Limb (tissue), 2 donors: ENCODE measurements around the gene RAB4B.
"Not testable (repeated sequence)": the region's sequence is repeated elsewhere in the genome, so short reads cannot be mapped to it uniquely, and the experiment has no call there.

Source experiments
- DNase-seq, 2 donors: peaks; one replicate each; pipeline ENCODE4 v3.0.0-alpha.2; 2016; ENCODE audit errors: extremely low spot score in 2 of 2

Gene RAB4B

DNA sequence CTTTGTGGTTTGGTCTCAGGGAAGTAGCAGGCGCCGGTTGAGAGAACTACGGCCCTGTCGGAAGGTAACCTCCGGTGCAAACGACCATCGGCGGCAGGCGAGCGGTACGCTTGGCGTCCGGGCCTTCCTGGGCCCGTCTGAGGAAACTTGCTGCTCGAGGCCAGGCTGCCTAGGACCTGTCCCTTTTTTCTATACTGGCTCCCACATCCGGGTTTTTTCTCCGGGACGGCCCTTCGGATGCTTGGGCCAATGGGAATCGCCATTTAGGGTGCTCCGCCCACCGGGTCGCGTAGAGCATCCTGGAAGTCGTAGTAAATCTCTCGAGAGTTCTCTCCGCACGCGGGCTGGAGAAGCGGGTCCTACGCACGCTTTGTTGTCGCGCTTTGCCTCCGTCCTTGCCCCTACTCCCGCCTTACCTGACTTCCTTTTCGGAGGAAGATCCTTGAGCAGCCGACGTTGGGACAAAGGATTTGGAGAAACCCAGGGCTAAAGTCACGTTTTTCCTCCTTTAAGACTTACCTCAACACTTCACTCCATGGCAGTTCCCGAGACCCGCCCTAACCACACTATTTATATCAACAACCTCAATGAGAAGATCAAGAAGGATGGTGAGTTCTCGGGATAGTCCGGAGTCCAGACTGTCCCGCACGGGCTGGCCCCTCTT lies 27.0 kb upstream of the RAB4B start, which contains the start of gene SNRPA:
Gene SNRPA (plus strand): TSS at position 330 of the 664 bp plus-strand sequence. CDS start 206 bp downstream, at position 536.
- DNase-seq: peak; percentile 97 to 98

DNA sequence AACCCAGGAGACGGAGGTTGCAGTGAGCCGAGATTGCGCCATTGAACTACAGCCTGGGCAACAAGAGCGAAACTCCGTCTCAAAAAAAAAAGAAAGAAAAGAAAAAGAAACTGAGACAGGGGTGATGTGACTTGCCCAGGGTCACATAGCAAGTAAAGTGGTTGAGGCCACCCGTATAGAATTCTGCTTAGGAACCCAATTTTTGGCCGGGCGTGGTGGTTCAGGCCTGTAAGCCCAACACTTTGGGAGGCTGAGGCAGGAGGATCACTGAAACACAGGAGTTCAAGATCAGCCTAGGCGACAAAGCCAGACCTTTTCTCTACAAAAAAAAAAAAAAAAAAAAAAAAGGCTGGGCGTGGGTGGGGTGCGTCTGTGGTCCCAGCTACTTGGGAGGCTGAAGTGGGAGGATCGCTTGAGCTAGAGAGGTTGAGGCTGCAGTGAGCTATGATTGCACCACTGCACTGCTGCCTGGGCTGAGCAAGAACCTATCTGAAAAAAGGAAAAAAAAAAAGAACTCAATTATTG lies 25.7 kb upstream of the RAB4B start:
- no peak for DNase-seq

DNA sequence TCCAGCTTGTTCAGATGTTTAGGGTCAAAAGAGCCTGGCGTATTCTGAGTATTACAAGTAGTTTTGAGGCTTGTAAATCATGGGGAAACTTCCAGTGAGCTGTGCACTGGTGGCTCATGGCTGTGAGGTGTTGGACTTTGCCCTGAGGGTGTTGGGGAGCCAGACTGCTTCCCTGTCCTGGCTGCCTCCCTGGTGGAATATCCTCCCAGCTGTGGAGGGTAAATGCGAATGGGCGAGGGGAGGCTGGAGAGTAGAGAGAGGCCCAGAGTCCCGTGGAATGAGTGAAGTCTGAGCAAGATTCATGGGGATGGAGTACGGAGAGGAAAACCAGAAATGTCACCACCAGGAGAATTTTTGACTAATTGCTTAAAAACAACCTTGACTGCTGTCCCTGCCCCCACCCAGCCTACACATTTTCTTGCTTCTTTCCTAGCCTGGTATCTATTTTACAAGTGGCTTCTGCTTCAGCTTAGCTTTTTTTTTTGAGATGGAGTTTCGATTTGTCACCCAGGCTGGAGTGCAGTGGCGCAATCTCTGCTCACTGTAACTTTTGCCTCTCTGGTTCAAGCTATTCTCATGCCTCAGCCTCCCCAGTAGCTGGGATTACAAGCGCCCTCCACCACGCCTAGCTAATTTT lies 23.3 kb upstream of the RAB4B start:
- no peak for DNase-seq

DNA sequence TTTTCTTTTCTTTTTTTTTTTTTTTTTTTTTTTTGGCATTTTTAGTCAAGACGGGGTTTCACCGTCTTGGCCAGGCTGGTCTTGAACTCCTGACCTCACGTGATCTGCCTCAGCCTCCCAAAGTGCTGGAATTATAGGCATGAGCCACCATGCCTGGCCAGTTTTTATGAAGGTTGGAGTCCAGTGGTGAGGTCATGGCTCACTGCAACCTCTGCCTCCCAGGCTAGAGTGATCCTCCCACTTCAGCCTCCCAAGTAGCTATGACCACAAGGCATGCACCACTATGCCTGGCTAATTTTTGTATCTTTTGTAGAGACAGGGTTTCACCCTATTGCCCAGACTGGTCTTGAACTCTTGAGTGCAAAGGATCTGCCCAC lies 22.8 kb upstream of the RAB4B start:
- DNase-seq: no peak

DNA sequence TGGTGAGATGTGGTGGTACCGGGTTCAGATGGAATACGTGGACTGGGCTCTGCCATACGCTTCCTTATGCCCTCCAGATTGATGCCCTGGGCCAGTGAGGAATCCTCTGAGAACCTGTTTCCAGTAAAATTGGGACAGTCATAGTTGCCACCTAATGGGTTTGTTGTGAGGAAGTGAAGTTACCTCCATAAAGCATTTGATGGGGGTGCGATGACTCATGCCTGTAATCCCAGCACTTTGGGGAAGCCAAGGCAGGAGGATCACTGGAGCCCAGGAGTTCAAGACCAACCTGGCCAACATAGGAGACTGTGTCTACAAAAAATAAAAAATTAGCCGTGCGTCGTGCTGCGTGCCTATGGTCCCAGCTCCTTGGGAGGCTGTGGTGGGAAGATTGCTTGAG lies 22.3 kb upstream of the RAB4B start:
- no peak for DNase-seq

DNA sequence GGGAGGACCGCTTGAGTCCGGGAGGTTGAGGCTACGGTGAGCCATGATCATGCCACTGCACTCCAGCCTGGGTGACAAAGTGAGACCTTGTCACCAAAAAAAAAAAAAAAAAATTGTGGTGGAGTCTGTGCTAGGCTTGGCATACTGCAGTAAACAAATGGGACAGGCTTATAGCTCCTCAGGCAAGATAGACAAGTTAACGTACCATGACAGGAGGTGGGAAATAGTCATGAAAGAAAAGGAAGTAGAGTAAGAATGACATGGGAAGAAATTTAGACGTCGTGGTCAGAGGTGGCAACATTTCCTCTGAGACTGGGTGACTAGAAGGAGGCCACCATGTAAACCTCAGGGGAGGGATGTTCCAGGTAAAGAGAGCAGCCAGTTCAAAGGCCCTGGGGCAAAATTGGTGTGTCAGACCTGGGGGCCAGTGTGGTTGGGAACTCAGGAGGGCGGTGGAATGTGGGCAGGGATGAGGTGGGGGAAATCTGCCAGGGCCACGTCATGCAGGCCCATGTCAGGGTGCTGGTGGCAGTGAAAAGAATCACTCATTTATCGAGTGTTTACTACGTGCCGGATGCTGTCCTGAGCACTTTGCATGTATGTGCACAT lies 21.4 kb upstream of the RAB4B start:
- DNase-seq: no peak

DNA sequence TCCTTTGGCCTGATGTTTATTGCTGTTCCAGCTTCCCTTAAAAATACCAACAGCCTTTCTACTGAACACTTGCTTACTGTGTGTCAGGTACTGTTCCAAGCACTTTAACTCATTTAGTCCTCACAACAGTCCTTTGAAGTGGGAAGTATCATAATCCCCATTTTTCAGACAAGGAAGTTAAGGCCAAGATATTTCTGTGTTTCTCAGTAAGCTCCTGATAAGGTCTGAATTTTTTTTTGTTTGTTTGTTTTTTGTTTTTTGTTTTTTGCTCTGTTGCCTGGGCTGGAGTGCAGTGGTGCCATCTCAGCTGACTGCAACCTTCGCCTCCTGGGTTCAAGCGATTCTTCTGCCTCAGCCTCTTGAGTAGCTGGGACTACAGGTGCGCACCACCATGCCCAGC lies 19.6 kb upstream of the RAB4B start:
- DNase-seq: no peak

DNA sequence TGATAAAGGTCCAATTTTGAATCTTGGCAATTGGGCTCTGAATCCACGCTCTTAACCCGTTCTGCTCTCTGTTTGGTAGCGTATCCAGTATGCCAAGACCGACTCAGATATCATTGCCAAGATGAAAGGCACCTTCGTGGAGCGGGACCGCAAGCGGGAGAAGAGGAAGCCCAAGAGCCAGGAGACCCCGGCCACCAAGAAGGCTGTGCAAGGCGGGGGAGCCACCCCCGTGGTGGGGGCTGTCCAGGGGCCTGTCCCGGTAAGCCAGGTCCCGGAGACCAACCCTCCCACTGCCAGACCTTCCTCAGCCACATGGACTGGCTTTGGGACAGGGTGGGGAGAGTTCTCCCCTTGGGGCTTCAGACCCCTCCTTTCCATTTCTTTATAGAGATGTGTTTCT lies 18.7 kb upstream of the RAB4B start:
- DNase-seq: no peak

DNA sequence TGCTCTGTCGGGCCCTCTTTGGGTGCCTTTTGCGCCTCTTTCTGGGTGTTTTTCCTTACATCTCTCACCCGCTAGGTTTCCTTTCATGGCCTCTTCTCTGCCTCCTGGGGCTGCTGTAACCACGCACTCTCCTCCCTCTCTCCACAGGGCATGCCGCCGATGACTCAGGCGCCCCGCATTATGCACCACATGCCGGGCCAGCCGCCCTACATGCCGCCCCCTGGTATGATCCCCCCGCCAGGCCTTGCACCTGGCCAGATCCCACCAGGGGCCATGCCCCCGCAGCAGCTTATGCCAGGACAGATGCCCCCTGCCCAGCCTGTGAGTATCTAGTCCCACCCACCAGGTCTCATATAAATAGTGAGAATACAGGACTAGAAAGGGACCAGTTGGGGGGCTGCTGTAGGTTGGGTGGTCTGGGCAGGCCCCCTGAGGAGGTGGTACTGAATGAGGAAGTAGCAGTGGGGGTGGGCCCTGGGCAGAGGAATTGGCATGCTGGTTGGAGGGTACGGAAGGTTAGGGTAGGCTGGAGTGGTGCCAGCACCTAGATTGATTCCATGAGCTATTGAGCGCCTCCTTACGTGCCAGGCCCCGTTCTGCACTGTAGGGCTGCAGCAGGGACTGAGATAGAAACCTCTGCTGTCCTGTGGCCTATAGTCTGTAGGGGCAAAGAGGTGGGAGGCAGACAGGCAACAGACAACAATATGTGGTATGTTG lies 15.1 kb upstream of the RAB4B start:
- no peak for DNase-seq

DNA sequence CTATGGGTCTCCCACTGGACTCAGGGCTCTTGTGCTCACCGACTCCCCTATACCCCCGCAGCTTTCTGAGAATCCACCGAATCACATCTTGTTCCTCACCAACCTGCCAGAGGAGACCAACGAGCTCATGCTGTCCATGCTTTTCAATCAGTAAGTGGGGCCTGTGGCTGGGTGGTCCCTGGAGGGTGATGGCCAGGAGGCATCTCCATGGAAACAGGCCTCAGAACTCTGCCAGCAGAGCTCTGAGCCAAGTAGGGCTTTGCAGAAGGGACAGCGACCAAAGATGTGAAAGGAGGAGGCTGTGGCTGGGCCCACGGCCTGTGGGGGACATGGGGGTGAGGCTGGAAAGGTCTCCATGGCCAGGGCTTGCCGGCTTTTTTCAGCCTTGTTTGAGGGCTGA lies 14.5 kb upstream of the RAB4B start:
- DNase-seq: no peak

DNA sequence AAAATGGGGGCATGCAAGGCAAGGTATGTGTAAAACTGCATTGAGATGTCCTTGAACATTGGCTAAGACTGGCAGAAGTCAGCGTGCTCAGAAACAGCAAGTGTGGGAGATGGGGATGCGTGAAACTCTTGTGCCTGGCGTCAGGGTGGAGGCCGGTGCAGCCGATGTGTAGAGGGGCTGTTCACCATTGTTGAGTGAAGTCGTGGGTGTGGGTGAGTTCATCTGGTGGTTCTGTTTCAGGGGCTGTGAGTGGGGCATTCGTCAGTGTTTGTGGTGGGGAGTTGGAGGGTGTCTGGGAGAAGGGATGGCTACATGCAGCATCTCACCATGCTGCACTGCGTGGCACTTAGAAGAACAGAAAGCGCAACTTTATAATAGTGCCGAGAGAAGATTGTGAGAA lies 14.1 kb upstream of the RAB4B start:
- DNase-seq: no peak

DNA sequence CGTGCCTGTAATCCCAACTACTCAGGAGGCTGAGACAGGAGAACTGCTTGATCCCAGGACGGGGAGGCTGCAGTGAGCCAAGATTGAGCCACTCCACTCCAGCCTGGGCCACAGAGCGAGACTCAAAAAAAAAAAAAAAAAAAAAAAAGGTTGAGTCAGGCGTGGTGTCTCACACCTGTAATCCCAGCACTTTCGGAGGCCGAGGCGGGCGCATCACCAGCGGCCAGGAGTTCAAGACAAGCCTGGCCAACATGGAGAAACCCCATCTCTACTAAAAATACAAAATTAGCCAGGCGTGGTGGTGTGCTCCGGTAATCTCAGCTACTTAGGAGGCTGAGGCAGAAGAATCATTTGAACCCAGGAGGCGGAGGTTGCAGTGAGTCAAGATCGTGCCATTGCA lies 11.7 kb upstream of the RAB4B start:
- DNase-seq: not testable (repeated sequence)

DNA sequence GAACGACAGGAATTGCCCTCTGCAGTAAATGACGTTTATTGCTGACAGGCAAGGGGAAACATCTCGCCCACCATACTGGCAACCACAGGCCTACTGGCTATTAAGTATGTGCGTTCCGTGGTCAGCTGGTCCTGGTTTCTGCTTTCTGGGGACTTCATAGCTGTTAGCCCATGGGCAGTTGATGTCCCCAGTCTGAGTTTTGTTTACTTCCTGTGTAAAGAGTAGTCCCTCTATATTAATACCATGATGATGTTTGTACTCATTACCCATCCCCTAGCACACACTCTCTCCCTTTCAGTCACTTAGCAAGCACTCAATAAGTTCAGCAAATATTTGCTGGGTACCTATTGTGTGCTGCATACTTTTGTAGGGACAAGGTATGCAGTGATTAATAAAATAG lies 9.2 kb upstream of the RAB4B start:
- DNase-seq: no peak

DNA sequence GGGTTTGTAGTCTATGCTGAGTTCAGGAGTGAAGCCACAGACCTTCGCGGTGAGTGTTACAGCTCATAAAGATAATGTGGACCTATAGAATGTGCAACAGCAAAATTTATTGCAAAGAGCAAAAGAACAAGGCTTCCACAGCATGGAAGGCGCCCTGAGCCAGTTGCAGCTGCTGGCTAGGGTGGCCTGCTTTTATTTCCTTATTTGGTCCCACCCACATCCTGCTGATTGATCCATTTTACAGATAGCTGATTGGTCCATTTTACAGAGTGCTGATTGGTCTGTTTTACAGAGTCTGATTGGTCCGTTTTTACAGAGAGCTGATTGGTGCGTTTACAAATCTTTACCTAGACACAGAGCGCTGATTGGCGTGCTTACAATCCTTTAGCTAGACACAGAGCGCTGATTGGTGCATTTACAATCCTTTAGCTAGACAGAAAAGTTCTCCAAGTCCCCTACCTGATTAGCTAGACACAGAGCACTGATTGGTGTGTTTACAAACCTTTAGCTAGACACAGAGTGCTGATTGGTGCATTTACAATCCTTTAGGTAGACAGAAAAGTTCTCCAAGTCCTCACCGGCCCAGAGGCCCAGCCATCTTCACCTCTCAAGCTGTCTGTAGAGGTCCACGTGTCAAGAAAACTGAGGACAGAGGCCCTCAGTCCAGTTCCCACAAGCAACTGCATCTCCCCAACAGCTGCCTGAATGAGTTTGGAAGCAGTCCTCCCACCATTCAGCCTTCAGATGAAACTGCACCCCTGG lies 6.8 kb upstream of the RAB4B start:
- not testable (repeated sequence) for DNase-seq

DNA sequence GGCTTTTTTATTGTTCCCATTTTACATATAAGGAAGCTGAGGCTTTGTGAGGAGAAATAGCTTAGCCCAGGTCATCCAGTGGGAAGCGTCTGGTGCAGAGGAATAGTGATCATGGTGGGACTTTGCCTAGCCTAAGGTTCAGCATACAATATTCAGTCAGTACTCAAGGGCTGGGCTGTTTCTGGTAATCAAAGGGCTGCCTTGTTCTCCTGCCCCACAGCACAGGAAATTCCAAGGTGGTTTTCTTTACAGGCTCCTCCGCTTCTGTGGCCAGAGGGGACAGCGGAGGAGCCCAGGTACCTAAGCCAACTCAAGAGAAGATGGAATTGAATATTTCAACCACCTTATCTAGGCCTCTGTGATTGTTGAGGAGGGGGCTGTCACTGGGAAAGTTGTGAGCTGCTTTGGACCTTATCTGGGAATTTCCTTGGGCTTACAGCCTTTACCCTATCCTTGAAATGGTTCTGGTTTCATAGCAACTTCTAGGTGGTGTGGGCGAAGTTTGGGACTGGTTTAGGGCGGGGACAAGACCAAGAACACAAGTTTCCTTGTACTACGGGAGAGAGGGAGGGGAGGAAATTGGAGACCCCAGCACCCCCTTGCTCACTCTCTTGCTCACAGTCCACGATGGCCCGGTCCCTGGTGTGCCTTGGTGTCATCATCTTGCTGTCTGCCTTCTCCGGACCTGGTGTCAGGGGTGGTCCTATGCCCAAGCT lies 3.0 kb upstream of the RAB4B start, which contains the start of gene MIA:
Gene MIA (plus strand): TSS at position 606 of the 716 bp plus-strand sequence. CDS start 22 bp downstream, at position 628.
- peak; percentile 13 to 42 for DNase-seq

DNA sequence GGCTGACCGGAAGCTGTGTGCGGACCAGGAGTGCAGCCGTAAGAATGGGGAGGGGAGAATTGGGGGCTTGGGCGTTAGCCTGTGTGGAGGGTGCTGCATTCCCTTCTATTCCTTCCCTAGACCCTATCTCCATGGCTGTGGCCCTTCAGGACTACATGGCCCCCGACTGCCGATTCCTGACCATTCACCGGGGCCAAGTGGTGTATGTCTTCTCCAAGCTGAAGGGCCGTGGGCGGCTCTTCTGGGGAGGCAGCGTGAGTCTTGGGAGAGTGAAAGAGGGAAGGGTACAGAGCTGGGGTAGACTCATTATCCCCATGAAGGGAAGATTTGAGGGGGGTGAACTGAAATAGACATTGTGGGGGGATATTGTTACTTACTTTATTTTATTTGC lies 2.4 kb upstream of the RAB4B start:
- DNase-seq: no peak

DNA sequence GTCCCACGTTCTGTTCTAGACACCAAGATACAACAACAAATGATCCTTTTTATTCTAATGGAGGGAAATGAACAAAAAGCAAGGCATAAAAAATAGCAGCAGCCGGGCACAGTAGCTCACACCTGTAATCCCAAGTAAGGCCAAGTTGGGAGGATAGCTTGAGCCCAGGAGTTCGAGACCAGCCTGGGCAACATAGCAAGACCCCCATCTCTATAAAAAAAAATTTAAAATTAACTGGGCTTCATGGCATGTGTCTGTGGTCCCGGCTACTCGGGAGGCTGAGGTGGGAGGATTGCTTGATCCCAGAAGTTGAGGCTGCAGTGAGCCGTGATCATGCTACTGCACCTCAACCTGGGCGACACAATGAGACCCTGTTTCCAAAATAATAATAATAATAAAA lies 1.7 kb upstream of the RAB4B start:
- no peak for DNase-seq

DNA sequence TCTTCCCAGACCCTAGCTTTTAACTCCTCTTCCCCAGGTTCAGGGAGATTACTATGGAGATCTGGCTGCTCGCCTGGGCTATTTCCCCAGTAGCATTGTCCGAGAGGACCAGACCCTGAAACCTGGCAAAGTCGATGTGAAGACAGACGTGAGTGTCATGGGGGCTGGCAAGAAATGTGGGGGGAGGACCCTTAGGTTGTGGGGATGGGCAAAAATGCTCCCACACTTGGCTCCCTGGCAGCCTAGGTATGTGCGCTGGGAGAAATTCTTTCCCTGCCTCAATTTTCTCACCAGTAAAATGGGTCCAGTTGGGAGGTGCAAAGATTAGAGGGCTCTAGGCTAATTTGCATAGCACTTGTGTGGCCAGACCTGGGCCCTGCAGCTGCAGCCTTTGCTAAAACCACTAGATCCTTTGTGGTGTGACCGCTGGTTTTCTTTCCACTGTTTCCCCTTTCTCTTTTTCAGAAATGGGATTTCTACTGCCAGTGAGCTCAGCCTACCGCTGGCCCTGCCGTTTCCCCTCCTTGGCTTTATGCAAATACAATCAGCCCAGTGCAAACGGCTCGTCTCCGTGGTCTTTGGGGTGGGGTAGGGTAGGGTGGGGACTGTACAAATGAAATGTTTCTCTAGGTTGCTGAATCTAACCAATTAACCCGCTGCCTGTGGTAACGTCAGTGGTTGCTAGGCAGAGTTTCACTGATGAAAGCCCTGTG lies 959 bp upstream of the RAB4B start:
- DNase-seq: peak; percentile 91 to 93

DNA sequence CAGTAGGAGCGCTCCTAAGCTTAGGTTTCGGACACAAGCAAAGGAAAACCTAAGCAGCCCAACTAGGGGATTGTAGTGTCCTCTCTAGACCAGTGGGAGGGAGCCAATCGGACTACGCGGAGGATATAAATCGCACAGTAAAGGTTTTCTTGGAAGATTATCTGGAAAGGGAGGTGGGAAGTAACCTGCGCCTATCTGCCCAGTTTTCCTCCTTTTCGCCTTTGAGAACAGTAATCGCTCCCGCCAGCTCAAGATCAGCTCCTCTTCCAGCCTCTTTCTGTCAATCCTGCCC lies 456 bp upstream of the RAB4B start:
- no peak for DNase-seq

DNA sequence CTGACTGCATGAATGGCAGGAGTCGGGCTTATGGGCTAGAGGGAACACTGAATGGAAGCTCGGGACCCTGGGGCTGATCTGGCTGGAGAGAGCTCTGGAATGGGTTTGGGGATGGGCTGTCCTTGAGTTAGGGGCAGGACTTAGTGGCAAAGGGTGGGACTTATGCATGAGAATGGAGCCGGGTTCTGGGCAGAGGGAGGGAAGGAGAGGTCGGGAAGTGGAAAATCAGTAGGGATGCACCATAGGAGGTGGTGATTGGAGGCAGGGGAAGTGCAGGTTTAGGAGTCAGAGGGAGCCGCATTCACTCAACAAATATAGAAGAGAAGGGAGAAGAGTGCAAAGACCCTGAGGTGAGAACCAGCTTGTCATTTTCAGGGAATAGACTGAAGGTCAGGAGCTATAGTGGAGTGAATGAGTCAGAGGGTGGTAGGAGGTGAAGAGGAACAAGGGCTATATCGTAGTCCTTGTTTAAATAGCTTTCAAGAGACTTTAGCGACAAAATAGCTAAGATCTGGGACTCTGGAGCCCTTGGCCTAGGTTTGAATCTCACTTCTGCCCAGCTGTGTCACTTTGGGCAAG lies 748 bp downstream of the RAB4B start:
- no peak for DNase-seq
